B cell (primary cell): Measurements from ENCODE around the gene COA5. TPM values are rescaled to one million over a fixed set of nuclear protein-coding genes. Genes with fewer than 3 reads are reported as not detected.

ENCODE experiments used
- ATAC-seq: fragments of 200-7000 bp; cut with Tn5 transposase; one replicate; pipeline ENCODE4 v1.10.0; 2021; ENCODE audit warnings: low read depth, mild to moderate bottlenecking, moderate number of reproducible peaks, moderate library complexity
- CTCF ChIA-PET: fragments of 350-600 bp; sonication (Branson Sonifier 250); formaldehyde crosslinking; loops from one replicate; lab custom pipeline; 2021; ENCODE audit warnings: antibody characterized with exemption, inconsistent platforms; lab: Charles Lee
- POLR2A ChIA-PET: fragments of 350-600 bp; sonication (Branson Sonifier 250); formaldehyde crosslinking; loops from one replicate; lab custom pipeline; 2021; ENCODE audit warnings: antibody characterized with exemption; lab: Charles Lee
- DNase-seq: peaks from one replicate; pipeline ENCODE4 v3.0.0; 2013
- H2AFZ ChIP-seq: 2 replicates; pipeline ENCODE4 v1.6.1; 2012; ENCODE audit warnings: mild to moderate bottlenecking, low read depth, low read length; ENCODE audit not compliant: insufficient read depth, poor library complexity, severe bottlenecking
- H3K27ac ChIP-seq, 2 donors: 1 replicate in 1 of 2; 2 replicates in 1 of 2; pipeline ENCODE4 v1.5.1; 2012 to 2013; ENCODE audit warnings: low read length in 2 of 2, mild to moderate bottlenecking in 2 of 2, moderate library complexity in 1 of 2
- H3K27me3 ChIP-seq, 4 experiments: fragments of 200-600 bp in 1 of 4; sonication (generic) in 1 of 4; replicated peaks in 1 of 4; 1 replicate in 2 of 4; 2 replicates in 2 of 4; pipeline versions ENCODE4 v1.6.1 to v1.7.0; 2013 to 2016; ENCODE audit warnings: low read length in 3 of 4, mild to moderate bottlenecking in 2 of 4, mixed read lengths in 1 of 4, moderate library complexity in 1 of 4; ENCODE audit not compliant: insufficient read depth in 4 of 4, control insufficient read depth in 3 of 4; ENCODE audit errors: control extremely low read depth in 1 of 4
- H3K36me3 ChIP-seq, 2 experiments: replicated peaks in 1 of 2; 1 replicate in 1 of 2; 2 replicates in 1 of 2; pipeline versions ENCODE4 v1.6.1 to v1.7.1; 2013; ENCODE audit warnings: low read length in 1 of 2; ENCODE audit not compliant: insufficient read depth in 2 of 2, control insufficient read depth in 1 of 2; ENCODE audit errors: control extremely low read depth in 1 of 2, extremely low read depth in 1 of 2
- H3K4me1 ChIP-seq, 2 donors: fragments of 200-600 bp in 1 of 2; sonication (generic) in 1 of 2; 1 replicate in 1 of 2; 2 replicates in 1 of 2; pipeline versions ENCODE4 v1.5.1 to v1.6.1; 2013 to 2017; ENCODE audit warnings: low read length in 2 of 2; ENCODE audit not compliant: control insufficient read depth in 2 of 2, insufficient read depth in 2 of 2
- H3K4me2 ChIP-seq: replicated peaks from 2 replicates; pipeline ENCODE3; 2012; ENCODE audit warnings: mild to moderate bottlenecking, low read depth, low read length; ENCODE audit not compliant: poor library complexity, severe bottlenecking
- H3K4me3 ChIP-seq, 5 experiments: fragments of 200-600 bp in 1 of 5; sonication (generic) in 1 of 5; 1 replicate in 3 of 5; 2 replicates in 2 of 5; pipeline versions ENCODE4 v1.5.1 to v1.7.0; 2011 to 2016; ENCODE audit warnings: low read length in 4 of 5, mild to moderate bottlenecking in 4 of 5, low read depth in 2 of 5, control low read depth in 1 of 5, moderate library complexity in 1 of 5; ENCODE audit not compliant: insufficient read depth in 1 of 5; ENCODE audit errors: control extremely low read depth in 1 of 5, extremely low read depth in 1 of 5
- H3K79me2 ChIP-seq: fragments of 200-600 bp; sonication (generic); one replicate; pipeline ENCODE4 v1.6.0; 2016; ENCODE audit warnings: low read length; ENCODE audit not compliant: control insufficient read depth, insufficient read depth
- H3K9ac ChIP-seq: fragments of 200-600 bp; sonication (generic); 2 replicates; pipeline ENCODE4 v1.6.1; 2017; ENCODE audit warnings: mild to moderate bottlenecking, low read length, moderate library complexity
- H3K9me3 ChIP-seq, 3 donors: one replicate each; pipeline versions ENCODE4 v1.6.1 to v1.7.1; 2013; ENCODE audit warnings: low read length in 2 of 3; ENCODE audit not compliant: control insufficient read depth in 2 of 3, insufficient read depth in 1 of 3; ENCODE audit errors: control extremely low read depth in 1 of 3
- H4K20me1 ChIP-seq: 2 replicates; pipeline ENCODE4 v1.6.0; 2012; ENCODE audit warnings: mild to moderate bottlenecking, low read length; ENCODE audit not compliant: insufficient read depth, control insufficient read depth, poor library complexity, severe bottlenecking
- H3K27ac Mint-ChIP-seq: one replicate; pipeline ENCODE4 v1.8.0; 2021; ENCODE audit warnings: mixed read lengths
- H3K27me3 Mint-ChIP-seq: one replicate; pipeline ENCODE4 v1.8.0; 2021; ENCODE audit warnings: mixed read lengths
- H3K4me1 Mint-ChIP-seq: one replicate; pipeline ENCODE4 v1.8.0; 2021; ENCODE audit warnings: mixed read lengths
- H3K4me3 Mint-ChIP-seq: one replicate; pipeline ENCODE4 v1.8.0; 2021; ENCODE audit warnings: mixed read lengths
- H3K9me3 Mint-ChIP-seq: one replicate; pipeline ENCODE4 v1.8.0; 2022; ENCODE audit warnings: mixed read lengths; ENCODE audit not compliant: insufficient read depth
- CTCF ChIP-seq: fragments of 200-600 bp; IDR thresholded peaks from one replicate; pipeline ENCODE4 v1.8.0; 2022; ENCODE audit warnings: antibody characterized with exemption, mild to moderate bottlenecking
- EZH2 ChIP-seq: IDR thresholded peaks from 2 replicates; pipeline ENCODE4 v1.6.1; 2012; ENCODE audit warnings: borderline replicate concordance, low read depth, mild to moderate bottlenecking, moderate library complexity, low read length; ENCODE audit not compliant: insufficient read depth, poor library complexity, severe bottlenecking
- WGBS: methylation state at CpG from one replicate; pipeline ENCODE4 v1.1.5; 2013; ENCODE audit warnings: missing lambda C conversion rate; ENCODE audit not compliant: insufficient coverage; 5-methylcytosine and 5-hydroxymethylcytosine counted together
- intact Hi-C: fragments of 100-400 bp; cut with micrococcal nuclease; formaldehyde crosslinking; loops from one replicate; pipeline ENCODE4 v1.10.0; 2022
- polyA plus RNA-seq: library from polyadenylated mRNA; depleted of rRNA; stranded (reverse); fragments of >200 nt; gene quantifications from 2 replicates; pipeline ENCODE4 v1.2.3, GENCODE V29; 2012
- total RNA-seq, 2 donors: library from RNA; stranded (reverse); fragments of 120-200 nt in 1 of 2; gene quantifications; 1 replicate in 1 of 2; 2 replicates in 1 of 2; pipeline versions ENCODE4 v1.2.3 to v1.2.4, GENCODE V29; 2013 to 2022

COA5 gene
- total and polyA plus RNA-seq, 2 donors (not counting 1 experiment from before 2014, with no cell fraction given) = 23.2 to 46.9 TPM

- Histone ChIP-seq H3K9ac (no peak overlapping the region), H3K4me2 (no peak overlapping the region), H3K4me1 (no peaks in the 10 kb centered on the region), H3K9me3 (no peaks in the 10 kb centered on the region), H3K27ac (no peak overlapping the region), H3K4me3 (no peak overlapping the region), H4K20me1 (no peaks in the 10 kb centered on the region), H3K36me3 (peaks cover 15 to 19% of the 10 kb centered on the region in 2 experiments), H2AFZ (no peak overlapping the region), H3K79me2 (no peaks in the 10 kb centered on the region), H3K27me3 (no peaks in the 10 kb centered on the region)
- ChIA-PET POLR2A (no interaction called here), CTCF (interaction anchor here (0.6 to 4.4 kb wide), 3 partner anchors 14 to 159 kb away, joined by 3 to 31 read pairs (median 3); no protein-coding TSS in a partner anchor)
- over 99% methylated on average over 9 of the region's 9 CpGs for WGBS
- no peaks in the 10 kb centered on the region for H3K9me3 Mint-ChIP-seq
- intact Hi-C loops = no loop called here
- TF ChIP-seq CTCF (no peak), EZH2 (no peak)
- no peak overlapping the region for H3K27ac Mint-ChIP-seq
- DNase-seq (no peak), ATAC-seq (no peak)
- no peaks in the 10 kb centered on the region for H3K4me1 Mint-ChIP-seq
- no peak overlapping the region for H3K4me3 Mint-ChIP-seq
- H3K27me3 Mint-ChIP-seq = no peaks in the 10 kb centered on the region
Measured at GRCh38 chr2:98571796-98572195, 36.5 kb downstream of the COA5 start.

- Histone ChIP-seq H3K4me1 (no peaks in the 10 kb centered on the region), H3K27me3 (no peaks in the 10 kb centered on the region), H3K36me3 (peaks cover 15 to 20% of the 10 kb centered on the region in 2 experiments), H3K9ac (no peak overlapping the region), H3K4me3 (no peak overlapping the region), H3K27ac (no peak overlapping the region), H3K4me2 (no peak overlapping the region), H2AFZ (no peak overlapping the region), H4K20me1 (no peaks in the 10 kb centered on the region), H3K9me3 (no peaks in the 10 kb centered on the region), H3K79me2 (no peaks in the 10 kb centered on the region)
- POLR2A ChIA-PET = no interaction called here
- intact Hi-C loops = no loop called here
- no peak overlapping the region for H3K4me3 Mint-ChIP-seq
- no peak overlapping the region for H3K27ac Mint-ChIP-seq
- no peaks in the 10 kb centered on the region for H3K9me3 Mint-ChIP-seq
- no peak for ATAC-seq
- H3K27me3 Mint-ChIP-seq = no peaks in the 10 kb centered on the region
- H3K4me1 Mint-ChIP-seq = no peaks in the 10 kb centered on the region
- CTCF ChIA-PET = interaction anchor here (0.9 to 4.4 kb wide), 2 partner anchors 13 to 158 kb away, joined by 3 to 31 read pairs; no protein-coding TSS in a partner anchor
- DNase-seq = no peak
- TF ChIP-seq CTCF = no peak
- TF ChIP-seq EZH2 = no peak
- 95% methylated on average over 12 of the region's 13 CpGs for WGBS
Measured at GRCh38 chr2:98571121-98571701, 37.1 kb downstream of the COA5 start.
